ENCODE measurements around the gene IRAK2.

DNA sequence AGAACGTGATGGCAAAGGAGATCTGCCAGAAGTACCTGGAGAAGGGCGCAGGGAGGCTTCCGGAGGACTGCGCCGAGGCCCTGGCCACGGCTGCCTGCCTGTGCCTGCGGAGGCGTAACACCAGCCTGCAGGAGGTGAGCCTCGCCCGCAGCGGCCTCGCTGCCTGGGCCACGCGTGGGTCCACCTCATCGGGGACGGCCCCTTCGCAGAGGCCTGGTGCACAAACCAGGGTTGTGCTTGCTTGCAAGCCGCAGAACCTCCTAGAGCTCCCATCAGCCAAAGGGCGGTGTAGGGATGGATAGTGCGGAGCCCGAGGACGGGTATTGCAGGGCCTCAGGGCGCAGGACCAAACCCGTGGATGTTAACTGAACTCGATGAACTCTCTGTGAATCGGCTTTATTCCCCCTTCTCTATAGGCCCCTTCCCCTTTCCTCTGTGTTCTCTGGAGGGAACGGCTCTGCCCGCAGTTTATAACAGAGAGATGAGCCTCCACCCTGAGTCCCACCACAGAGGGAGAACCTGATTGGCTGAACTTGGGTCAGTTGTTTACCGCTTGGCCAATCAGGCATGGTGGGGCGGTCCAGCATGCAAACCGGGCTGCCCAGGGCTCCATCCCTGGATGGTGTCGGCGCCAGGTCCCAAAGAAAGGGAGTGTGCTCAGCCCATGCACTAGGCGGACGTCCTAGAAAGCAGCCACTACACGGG is 70.0 kb downstream of the IRAK2 start:
- TF ChIP-seq, protein P1, sequence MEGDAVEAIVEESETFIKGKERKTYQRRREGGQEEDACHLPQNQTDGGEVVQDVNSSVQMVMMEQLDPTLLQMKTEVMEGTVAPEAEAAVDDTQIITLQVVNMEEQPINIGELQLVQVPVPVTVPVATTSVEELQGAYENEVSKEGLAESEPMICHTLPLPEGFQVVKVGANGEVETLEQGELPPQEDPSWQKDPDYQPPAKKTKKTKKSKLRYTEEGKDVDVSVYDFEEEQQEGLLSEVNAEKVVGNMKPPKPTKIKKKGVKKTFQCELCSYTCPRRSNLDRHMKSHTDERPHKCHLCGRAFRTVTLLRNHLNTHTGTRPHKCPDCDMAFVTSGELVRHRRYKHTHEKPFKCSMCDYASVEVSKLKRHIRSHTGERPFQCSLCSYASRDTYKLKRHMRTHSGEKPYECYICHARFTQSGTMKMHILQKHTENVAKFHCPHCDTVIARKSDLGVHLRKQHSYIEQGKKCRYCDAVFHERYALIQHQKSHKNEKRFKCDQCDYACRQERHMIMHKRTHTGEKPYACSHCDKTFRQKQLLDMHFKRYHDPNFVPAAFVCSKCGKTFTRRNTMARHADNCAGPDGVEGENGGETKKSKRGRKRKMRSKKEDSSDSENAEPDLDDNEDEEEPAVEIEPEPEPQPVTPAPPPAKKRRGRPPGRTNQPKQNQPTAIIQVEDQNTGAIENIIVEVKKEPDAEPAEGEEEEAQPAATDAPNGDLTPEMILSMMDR (IDR thresholded peaks at IDR 0.05) = no peak
- no peak for TF ChIP-seq POLR2AphosphoS5 (IDR thresholded peaks at IDR 0.05)
- no peak for TF ChIP-seq EP300 (IDR thresholded peaks at IDR 0.05)
